Raji (cell line): Measurements from ENCODE around the gene ADH1B.

Source experiments
- POLR2A ChIP-seq: IDR thresholded peaks from 2 replicates; pipeline ENCODE4 v1.6.1; 2011; ENCODE audit warnings: low read depth, low read length, control low read depth; ENCODE audit not compliant: insufficient read depth

ADH1B gene

GRCh38 chr4:99285387-99285786 is 35.8 kb downstream of the ADH1B start:
- TF ChIP-seq POLR2A = no peak

- no peak for TF ChIP-seq POLR2A
These were observed 38.5 kb downstream of the ADH1B start for GRCh38 chr4:99282731-99283130.

- no peak for TF ChIP-seq POLR2A
These were observed 39.9 kb downstream of the ADH1B start for GRCh38 chr4:99281261-99281660.

GRCh38 chr4:99276417-99276816 is 44.8 kb downstream of the ADH1B start:
- no peak for TF ChIP-seq POLR2A

- TF ChIP-seq POLR2A = no peak
These were observed 45.3 kb downstream of the ADH1B start for GRCh38 chr4:99275885-99276284.

GRCh38 chr4:99275050-99275449 is 46.2 kb downstream of the ADH1B start:
- TF ChIP-seq POLR2A = no peak

- TF ChIP-seq POLR2A = no peak
These were observed 47.5 kb downstream of the ADH1B start for GRCh38 chr4:99273704-99274103.

- no peak for TF ChIP-seq POLR2A
These were observed 56.3 kb downstream of the ADH1B start for GRCh38 chr4:99264927-99265326.
